Measurements from ENCODE around the gene CTSH.

CTSH gene

GRCh38 chr15:78977591-78978347 lies 32.9 kb upstream of the CTSH start:
- no peak for DNase-seq

- DNase-seq, result peak; percentile 13
These were observed 32.3 kb upstream of the CTSH start for GRCh38 chr15:78977091-78977571.

GRCh38 chr15:78976691-78977090 lies 31.8 kb upstream of the CTSH start:
- no peak for DNase-seq

GRCh38 chr15:78974272-78974918 lies 29.5 kb upstream of the CTSH start:
- no peak for DNase-seq

- DNase-seq, result no peak
These were observed 25.0 kb upstream of the CTSH start for GRCh38 chr15:78969687-78970349.

- no peak for DNase-seq
These were observed 23.9 kb upstream of the CTSH start for GRCh38 chr15:78968539-78969271.

GRCh38 chr15:78968114-78968513 lies 23.3 kb upstream of the CTSH start:
- no peak for DNase-seq

- no peak for DNase-seq
These were observed 15.5 kb upstream of the CTSH start for GRCh38 chr15:78960308-78960707.

GRCh38 chr15:78959360-78959759 lies 14.5 kb upstream of the CTSH start:
- DNase-seq, result no peak

GRCh38 chr15:78957416-78958093 lies 12.7 kb upstream of the CTSH start:
- no peak for DNase-seq

GRCh38 chr15:78956937-78957336 lies 12.1 kb upstream of the CTSH start:
- DNase-seq, result no peak

GRCh38 chr15:78955355-78955754 lies 10.5 kb upstream of the CTSH start:
- DNase-seq, result no peak

GRCh38 chr15:78951841-78952238 lies 7.0 kb upstream of the CTSH start:
- no peak for DNase-seq

- no peak for DNase-seq
These were observed 6.3 kb upstream of the CTSH start for GRCh38 chr15:78950902-78951840.

- no peak for DNase-seq
These were observed 5.5 kb upstream of the CTSH start for GRCh38 chr15:78950343-78950742.

- DNase-seq, result no peak
These were observed 4.6 kb upstream of the CTSH start for GRCh38 chr15:78949461-78949860.

GRCh38 chr15:78947506-78947905 lies 2.7 kb upstream of the CTSH start:
- DNase-seq, result no peak

- no peak for DNase-seq
These were observed 1.6 kb upstream of the CTSH start for GRCh38 chr15:78946493-78946892.

GRCh38 chr15:78944202-78944625 lies 632 bp downstream of the CTSH start:
- DNase-seq, result no peak

GRCh38 chr15:78943692-78944091 lies 1.2 kb downstream of the CTSH start:
- DNase-seq, result no peak

GRCh38 chr15:78942741-78943140 lies 2.1 kb downstream of the CTSH start:
- no peak for DNase-seq
